B cell (primary cell): ENCODE results near the gene SPDYE11.
"Not testable (repeated sequence)": the region's sequence is repeated elsewhere in the genome, so short reads cannot be mapped to it uniquely, and the experiment has no call there.

Source experiments
- EZH2 ChIP-seq: IDR thresholded peaks from 2 replicates; pipeline ENCODE4 v1.6.1; 2012; ENCODE audit warnings: borderline replicate concordance, low read depth, mild to moderate bottlenecking, moderate library complexity, low read length; ENCODE audit not compliant: insufficient read depth, poor library complexity, severe bottlenecking
- TF ChIP-seq, protein P1 (sequence below): fragments of 200-600 bp; IDR thresholded peaks from one replicate; pipeline ENCODE4 v1.8.0; 2022; ENCODE audit warnings: antibody characterized with exemption, mild to moderate bottlenecking

DNA sequence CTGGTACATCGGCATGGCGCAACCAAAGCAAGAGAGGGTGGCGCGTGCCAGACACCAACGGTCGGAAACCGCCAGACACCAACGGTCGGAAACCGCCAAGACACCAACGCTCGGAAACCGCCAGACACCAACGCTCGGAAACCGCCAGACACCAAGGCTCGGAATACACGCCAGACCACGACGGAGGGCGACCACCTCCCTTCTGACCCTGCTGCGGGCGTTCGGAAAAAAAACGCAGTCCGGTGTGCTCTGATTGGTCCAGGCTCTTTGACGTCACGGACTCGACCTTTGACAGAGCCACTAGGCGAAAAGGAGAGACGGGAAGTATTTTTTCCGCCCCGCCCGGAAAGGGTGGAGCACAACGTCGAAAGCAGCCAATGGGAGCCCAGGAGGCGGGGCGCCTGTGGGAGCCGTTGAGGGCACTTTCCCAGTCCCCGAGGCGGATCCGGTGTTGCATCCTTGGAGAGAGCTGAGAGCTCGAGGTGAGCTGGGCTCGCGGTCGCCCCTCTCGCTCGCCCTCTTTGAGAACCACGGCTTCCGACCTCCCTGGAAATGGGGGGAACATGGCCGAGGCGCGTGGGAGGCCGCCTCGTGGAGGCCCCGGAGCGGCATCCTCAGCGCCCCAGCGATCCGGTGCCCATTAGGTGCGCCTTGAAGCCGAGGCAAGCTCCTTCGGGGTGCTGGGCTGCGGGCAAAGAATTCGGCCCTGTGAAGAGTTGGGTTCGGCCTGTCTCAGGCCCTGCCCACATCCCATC, 51.8 kb downstream of the SPDYE11 start:
- TF ChIP-seq, protein P1, sequence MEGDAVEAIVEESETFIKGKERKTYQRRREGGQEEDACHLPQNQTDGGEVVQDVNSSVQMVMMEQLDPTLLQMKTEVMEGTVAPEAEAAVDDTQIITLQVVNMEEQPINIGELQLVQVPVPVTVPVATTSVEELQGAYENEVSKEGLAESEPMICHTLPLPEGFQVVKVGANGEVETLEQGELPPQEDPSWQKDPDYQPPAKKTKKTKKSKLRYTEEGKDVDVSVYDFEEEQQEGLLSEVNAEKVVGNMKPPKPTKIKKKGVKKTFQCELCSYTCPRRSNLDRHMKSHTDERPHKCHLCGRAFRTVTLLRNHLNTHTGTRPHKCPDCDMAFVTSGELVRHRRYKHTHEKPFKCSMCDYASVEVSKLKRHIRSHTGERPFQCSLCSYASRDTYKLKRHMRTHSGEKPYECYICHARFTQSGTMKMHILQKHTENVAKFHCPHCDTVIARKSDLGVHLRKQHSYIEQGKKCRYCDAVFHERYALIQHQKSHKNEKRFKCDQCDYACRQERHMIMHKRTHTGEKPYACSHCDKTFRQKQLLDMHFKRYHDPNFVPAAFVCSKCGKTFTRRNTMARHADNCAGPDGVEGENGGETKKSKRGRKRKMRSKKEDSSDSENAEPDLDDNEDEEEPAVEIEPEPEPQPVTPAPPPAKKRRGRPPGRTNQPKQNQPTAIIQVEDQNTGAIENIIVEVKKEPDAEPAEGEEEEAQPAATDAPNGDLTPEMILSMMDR, result not testable (repeated sequence)
- TF ChIP-seq EZH2, result not testable (repeated sequence)
